HEK293 (cell line): ENCODE measurements around the gene MAGI2.

Experiments used
- CTCF ChIA-PET: fragments of 350-600 bp; formaldehyde crosslinking; extraction: SDS; loops from one replicate; lab custom pipeline; 2021; ENCODE audit warnings: antibody characterized with exemption; lab: Yijun Ruan, JAX
- POLR2A ChIA-PET: fragments of 300-600 bp; formaldehyde crosslinking; extraction: SDS; loops from one replicate; lab custom pipeline; 2020; ENCODE audit warnings: antibody characterized with exemption, inconsistent platforms; lab: Yijun Ruan, JAX
- H3K27ac ChIP-seq: fragments of 200-500 bp; sonication (Bioruptor generic); 2 replicates; pipeline ENCODE4 v1.5.1; 2014; ENCODE audit warnings: low read depth, low read length, control low read depth, inconsistent platforms; ENCODE audit errors: extremely low read depth
- H3K36me3 ChIP-seq, 2 experiments: fragments of 200-500 bp in 1 of 2; sonication (Bioruptor generic) in 1 of 2; 1 replicate in 1 of 2; 2 replicates in 1 of 2; pipeline ENCODE4 v1.5.1; 2014 to 2017; ENCODE audit warnings: inconsistent platforms in 2 of 2, low read length in 2 of 2; ENCODE audit not compliant: control insufficient read depth in 2 of 2, insufficient read depth in 1 of 2
- H3K4me1 ChIP-seq: fragments of 200-500 bp; sonication (Bioruptor generic); 2 replicates; pipeline ENCODE4 v1.5.1; 2014; ENCODE audit warnings: mild to moderate bottlenecking, low read length, inconsistent platforms; ENCODE audit not compliant: control insufficient read depth, insufficient read depth
- H3K4me3 ChIP-seq: 2 replicates; pipeline ENCODE4 v1.5.1; 2011; ENCODE audit warnings: low read depth, mild to moderate bottlenecking, control low read depth, low read length, moderate library complexity
- H3K9me3 ChIP-seq: fragments of 200-500 bp; sonication (Bioruptor generic); 2 replicates; pipeline ENCODE4 v1.5.1; 2014; ENCODE audit warnings: low read depth, low read length, inconsistent platforms; ENCODE audit not compliant: control insufficient read depth, insufficient read depth
- MYNN ChIP-seq: fragments of 450-650 bp; formaldehyde crosslinking; IDR thresholded peaks from 2 replicates; pipeline ENCODE4 v1.5.1; 2016; ENCODE audit warnings: missing biosample characterization, missing genetic modification characterization, borderline replicate concordance
- REST ChIP-seq: fragments of 450-650 bp; formaldehyde crosslinking; IDR thresholded peaks from 2 replicates; pipeline ENCODE4 v1.5.1; 2016; ENCODE audit warnings: missing biosample characterization, missing genetic modification characterization
- SALL2 ChIP-seq: fragments of 450-650 bp; formaldehyde crosslinking; IDR thresholded peaks from 2 replicates; pipeline ENCODE4 v1.5.0; 2017; ENCODE audit warnings: missing biosample characterization, mild to moderate bottlenecking, missing genetic modification characterization, borderline replicate concordance
- YY2 ChIP-seq: fragments of 450-650 bp; formaldehyde crosslinking; IDR thresholded peaks from 2 replicates; pipeline ENCODE4 v1.5.1; 2016; ENCODE audit warnings: missing biosample characterization, missing genetic modification characterization
- ZFP69B ChIP-seq: fragments of 450-650 bp; formaldehyde crosslinking; IDR thresholded peaks from 2 replicates; pipeline ENCODE4 v1.5.1; 2016; ENCODE audit warnings: missing biosample characterization, missing genetic modification characterization
- ZNF114 ChIP-seq: fragments of 450-650 bp; formaldehyde crosslinking; IDR thresholded peaks from 2 replicates; pipeline ENCODE4 v1.5.0; 2017; ENCODE audit warnings: missing biosample characterization, missing genetic modification characterization
- ZNF133 ChIP-seq: fragments of 450-650 bp; formaldehyde crosslinking; IDR thresholded peaks from 2 replicates; pipeline ENCODE4 v1.5.1; 2016; ENCODE audit warnings: missing biosample characterization, missing genetic modification characterization
- ZNF16 ChIP-seq: fragments of 450-650 bp; formaldehyde crosslinking; IDR thresholded peaks from 2 replicates; pipeline ENCODE4 v1.5.1; 2016; ENCODE audit warnings: low read depth, missing biosample characterization, missing genetic modification characterization
- ZNF292 ChIP-seq: fragments of 450-650 bp; formaldehyde crosslinking; IDR thresholded peaks from 2 replicates; pipeline ENCODE4 v1.5.1; 2016; ENCODE audit warnings: low read depth, missing biosample characterization, missing genetic modification characterization, borderline replicate concordance
- ZNF366 ChIP-seq: fragments of 450-650 bp; formaldehyde crosslinking; conservative IDR thresholded peaks from 2 replicates; pipeline ENCODE4 v1.5.1; 2016; ENCODE audit warnings: missing biosample characterization, missing genetic modification characterization
- ZNF404 ChIP-seq: fragments of 450-650 bp; formaldehyde crosslinking; IDR thresholded peaks from 2 replicates; pipeline ENCODE4 v1.5.1; 2017; ENCODE audit warnings: missing biosample characterization, missing genetic modification characterization
- ZNF423 ChIP-seq: fragments of 450-650 bp; formaldehyde crosslinking; IDR thresholded peaks from 2 replicates; pipeline ENCODE4 v1.5.1; 2016; ENCODE audit warnings: missing biosample characterization, missing genetic modification characterization
- ZNF449 ChIP-seq: fragments of 450-650 bp; formaldehyde crosslinking; IDR thresholded peaks from 2 replicates; pipeline ENCODE4 v1.5.1; 2017; ENCODE audit warnings: missing biosample characterization, mild to moderate bottlenecking, missing genetic modification characterization, moderate library complexity
- ZNF513 ChIP-seq: fragments of 450-650 bp; IDR thresholded peaks from 2 replicates; pipeline ENCODE4 v1.5.1; 2018; ENCODE audit warnings: missing biosample characterization, missing genetic modification characterization
- ZNF530 ChIP-seq: fragments of 450-650 bp; formaldehyde crosslinking; IDR thresholded peaks from 2 replicates; pipeline ENCODE4 v1.5.1; 2016; ENCODE audit warnings: low read depth, missing biosample characterization, missing genetic modification characterization
- ZNF555 ChIP-seq: fragments of 450-650 bp; formaldehyde crosslinking; conservative IDR thresholded peaks from 2 replicates; pipeline ENCODE4 v1.5.1; 2017; ENCODE audit warnings: missing biosample characterization, mild to moderate bottlenecking, missing genetic modification characterization, inconsistent platforms
- ZNF610 ChIP-seq: fragments of 450-650 bp; formaldehyde crosslinking; IDR thresholded peaks from 2 replicates; pipeline ENCODE4 v1.5.1; 2016; ENCODE audit warnings: missing biosample characterization, missing genetic modification characterization, borderline replicate concordance
- ZNF626 ChIP-seq: fragments of 450-650 bp; sonication (Bioruptor Pico); formaldehyde crosslinking; IDR thresholded peaks from 2 replicates; pipeline ENCODE4 v1.5.1; 2018; ENCODE audit warnings: missing biosample characterization, missing genetic modification characterization, inconsistent platforms
- ZNF670 ChIP-seq: fragments of 450-650 bp; formaldehyde crosslinking; IDR thresholded peaks from 2 replicates; pipeline ENCODE4 v1.5.1; 2016; ENCODE audit warnings: missing biosample characterization, missing genetic modification characterization, low read depth
- ZNF677 ChIP-seq: fragments of 450-650 bp; IDR thresholded peaks from 2 replicates; pipeline ENCODE4 v1.5.0; 2018; ENCODE audit warnings: missing biosample characterization, mild to moderate bottlenecking, missing genetic modification characterization, moderate library complexity
- ZNF747 ChIP-seq: fragments of 450-650 bp; formaldehyde crosslinking; IDR thresholded peaks from 2 replicates; pipeline ENCODE4 v1.5.1; 2016; ENCODE audit warnings: missing biosample characterization, missing genetic modification characterization
- ZNF792 ChIP-seq: fragments of 450-650 bp; formaldehyde crosslinking; IDR thresholded peaks from 2 replicates; pipeline ENCODE4 v1.5.1; 2016; ENCODE audit warnings: missing biosample characterization, missing genetic modification characterization
- ZNF837 ChIP-seq: fragments of 450-650 bp; formaldehyde crosslinking; IDR thresholded peaks from 2 replicates; pipeline ENCODE4 v1.5.1; 2016; ENCODE audit warnings: missing biosample characterization, missing genetic modification characterization
- ZNF843 ChIP-seq: fragments of 450-650 bp; formaldehyde crosslinking; IDR thresholded peaks from 2 replicates; pipeline ENCODE4 v1.5.1; 2016; ENCODE audit warnings: missing biosample characterization, missing genetic modification characterization
- ZSCAN16 ChIP-seq: fragments of 450-650 bp; formaldehyde crosslinking; IDR thresholded peaks from 2 replicates; pipeline ENCODE4 v1.5.1; 2016; ENCODE audit warnings: missing biosample characterization, missing genetic modification characterization

The MAGI2 gene

DNA sequence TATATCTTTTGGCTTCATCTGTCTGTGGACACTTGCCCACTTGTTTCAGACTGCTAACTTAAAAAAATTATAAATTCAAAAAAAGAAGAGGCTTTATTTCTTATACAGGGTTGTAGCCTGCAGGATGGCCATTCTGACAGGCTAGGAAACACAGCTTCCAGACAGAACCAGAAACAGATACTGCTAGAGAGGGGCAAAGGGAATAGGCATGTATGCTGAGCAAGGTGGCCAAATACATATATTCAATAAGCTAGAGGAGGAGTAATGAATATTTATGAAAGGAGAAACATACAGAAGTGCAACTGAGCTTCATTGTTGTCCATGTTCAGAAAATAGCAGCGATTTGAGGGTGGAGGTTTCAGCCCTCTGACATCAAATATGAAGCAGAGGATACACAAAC is 22.0 kb upstream of the MAGI2 start (continued):
- TF ChIP-seq ZNF792 (tag by site-specific recombination) (no peak), ZNF366 (no peak), ZNF677 (tag by site-specific recombination) (no peak), MYNN (tag by site-specific recombination) (no peak), ZNF423 (tag by site-specific recombination) (no peak), ZNF843 (no peak), ZNF449 (tag by site-specific recombination) (no peak), ZNF555 (tag by site-specific recombination) (no peak)

DNA sequence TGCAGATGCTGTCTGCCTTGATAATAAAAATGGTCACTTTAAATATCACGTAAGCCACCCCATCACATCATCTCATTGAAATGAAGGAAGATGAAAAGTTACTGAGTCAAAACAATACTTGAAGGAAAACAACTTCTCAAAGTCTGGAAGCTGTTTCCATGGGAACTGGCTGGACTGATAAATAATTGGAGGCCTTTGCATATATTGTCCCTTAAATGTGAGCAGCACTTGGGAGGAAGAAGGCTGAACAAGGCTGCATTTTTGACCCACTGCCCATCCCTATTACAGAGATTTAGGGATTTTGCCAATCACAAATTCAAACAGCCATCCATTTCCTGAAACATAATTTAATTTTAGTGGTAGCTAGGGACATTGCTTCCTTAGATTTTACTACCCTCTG is 18.2 kb upstream of the MAGI2 start:
- TF ChIP-seq ZNF133 (tag by site-specific recombination), result no peak
- no peak for TF ChIP-seq ZFP69B (tag by site-specific recombination)
- TF ChIP-seq ZNF513, result no peak
- no peak for TF ChIP-seq ZSCAN16 (tag by site-specific recombination)
- TF ChIP-seq ZNF610, result no peak
- no peak for TF ChIP-seq ZNF16
- no peak for TF ChIP-seq REST (tag by site-specific recombination)
- no peak for TF ChIP-seq ZNF292
- no peak for TF ChIP-seq ZNF747
- ChIA-PET POLR2A (no interaction called here), CTCF (interaction anchor here (0.6 kb wide), 1 partner anchor 18 kb away, joined by 4 read pairs; the partner anchor contains the start of gene MAGI2)
- no peaks in the 10 kb centered on the region for H3K9me3 ChIP-seq
- H3K4me3 ChIP-seq, result no peak overlapping the region
- no peaks in the 10 kb centered on the region for H3K4me1 ChIP-seq
- no peaks in the 10 kb centered on the region for H3K36me3 ChIP-seq
- H3K27ac ChIP-seq, result no peak overlapping the region

GRCh38 chr7:79471283-79471682 is 17.8 kb upstream of the MAGI2 start:
- H3K4me1 ChIP-seq, result no peaks in the 10 kb centered on the region
- CTCF ChIA-PET, result no interaction called here
- H3K4me3 ChIP-seq, result no peak overlapping the region
- H3K36me3 ChIP-seq, result no peaks in the 10 kb centered on the region
- POLR2A ChIA-PET, result no interaction called here
- no peaks in the 10 kb centered on the region for H3K9me3 ChIP-seq
- no peak overlapping the region for H3K27ac ChIP-seq
- TF ChIP-seq YY2 (tag by site-specific recombination), result no peak
- no peak for TF ChIP-seq ZNF530 (tag by site-specific recombination)
- no peak for TF ChIP-seq ZNF114 (tag by site-specific recombination)
- no peak for TF ChIP-seq ZNF626
- no peak for TF ChIP-seq REST (tag by site-specific recombination)
- TF ChIP-seq ZNF670, result no peak
- no peak for TF ChIP-seq SALL2
- TF ChIP-seq ZNF837 (tag by site-specific recombination), result no peak
- no peak for TF ChIP-seq ZNF404 (tag by site-specific recombination)
- no peak for TF ChIP-seq ZNF843
